ENCODE measurements around the gene ZBTB38.

ZBTB38 gene, protein sequence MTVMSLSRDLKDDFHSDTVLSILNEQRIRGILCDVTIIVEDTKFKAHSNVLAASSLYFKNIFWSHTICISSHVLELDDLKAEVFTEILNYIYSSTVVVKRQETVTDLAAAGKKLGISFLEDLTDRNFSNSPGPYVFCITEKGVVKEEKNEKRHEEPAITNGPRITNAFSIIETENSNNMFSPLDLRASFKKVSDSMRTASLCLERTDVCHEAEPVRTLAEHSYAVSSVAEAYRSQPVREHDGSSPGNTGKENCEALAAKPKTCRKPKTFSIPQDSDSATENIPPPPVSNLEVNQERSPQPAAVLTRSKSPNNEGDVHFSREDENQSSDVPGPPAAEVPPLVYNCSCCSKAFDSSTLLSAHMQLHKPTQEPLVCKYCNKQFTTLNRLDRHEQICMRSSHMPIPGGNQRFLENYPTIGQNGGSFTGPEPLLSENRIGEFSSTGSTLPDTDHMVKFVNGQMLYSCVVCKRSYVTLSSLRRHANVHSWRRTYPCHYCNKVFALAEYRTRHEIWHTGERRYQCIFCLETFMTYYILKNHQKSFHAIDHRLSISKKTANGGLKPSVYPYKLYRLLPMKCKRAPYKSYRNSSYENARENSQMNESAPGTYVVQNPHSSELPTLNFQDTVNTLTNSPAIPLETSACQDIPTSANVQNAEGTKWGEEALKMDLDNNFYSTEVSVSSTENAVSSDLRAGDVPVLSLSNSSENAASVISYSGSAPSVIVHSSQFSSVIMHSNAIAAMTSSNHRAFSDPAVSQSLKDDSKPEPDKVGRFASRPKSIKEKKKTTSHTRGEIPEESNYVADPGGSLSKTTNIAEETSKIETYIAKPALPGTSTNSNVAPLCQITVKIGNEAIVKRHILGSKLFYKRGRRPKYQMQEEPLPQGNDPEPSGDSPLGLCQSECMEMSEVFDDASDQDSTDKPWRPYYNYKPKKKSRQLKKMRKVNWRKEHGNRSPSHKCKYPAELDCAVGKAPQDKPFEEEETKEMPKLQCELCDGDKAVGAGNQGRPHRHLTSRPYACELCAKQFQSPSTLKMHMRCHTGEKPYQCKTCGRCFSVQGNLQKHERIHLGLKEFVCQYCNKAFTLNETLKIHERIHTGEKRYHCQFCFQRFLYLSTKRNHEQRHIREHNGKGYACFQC (N-terminal part only)

DNA sequence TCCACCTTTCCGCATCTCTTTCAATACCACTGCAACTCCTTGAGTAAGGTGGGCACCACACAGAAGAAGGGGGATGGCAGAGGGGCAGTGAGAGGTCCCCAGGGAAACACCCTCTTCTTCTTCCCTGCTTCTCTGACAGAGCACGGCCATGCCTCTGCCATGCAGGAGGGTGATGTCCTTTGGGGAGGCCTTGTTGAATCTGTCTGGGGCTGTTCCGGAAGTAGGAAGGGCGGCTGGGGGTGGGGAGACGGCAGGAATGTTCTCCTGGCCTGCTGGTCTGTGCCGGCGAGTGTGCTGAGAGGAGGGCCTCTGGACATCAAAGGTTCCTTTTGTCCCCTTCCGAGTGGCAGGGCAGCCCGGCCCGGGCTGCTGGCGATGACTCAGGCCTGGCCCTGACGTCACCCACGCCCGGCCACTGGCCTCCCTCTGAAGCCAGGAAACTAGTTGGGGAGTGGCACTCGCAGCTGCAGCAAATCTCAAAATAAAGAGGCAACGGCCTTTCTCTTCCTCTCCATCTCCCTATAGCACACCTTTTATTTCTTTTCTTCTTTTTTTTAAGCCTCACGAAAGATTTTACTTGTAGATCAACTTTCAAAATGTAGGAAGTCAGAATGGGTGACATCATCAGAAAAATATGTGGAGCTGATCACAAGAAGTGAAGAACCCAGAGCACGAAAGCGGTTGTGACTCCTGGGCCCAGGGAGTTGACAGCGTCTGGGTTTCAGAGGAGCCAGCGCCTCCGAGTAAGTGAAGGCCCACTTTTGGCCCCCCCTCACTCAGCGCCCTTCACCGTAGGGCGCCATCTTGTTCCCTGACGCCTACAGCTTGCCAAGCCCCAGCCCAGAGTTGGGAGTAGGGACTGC lies at the start of gene ZBTB38:
TSS of gene ZBTB38 (plus strand) at position 443 of the 863 bp plus-strand sequence. CDS start 73,885 bp downstream, outside the sequence.
- no peak for DNase-seq (ENCODE audit: low read depth in 2 of 2)

DNA sequence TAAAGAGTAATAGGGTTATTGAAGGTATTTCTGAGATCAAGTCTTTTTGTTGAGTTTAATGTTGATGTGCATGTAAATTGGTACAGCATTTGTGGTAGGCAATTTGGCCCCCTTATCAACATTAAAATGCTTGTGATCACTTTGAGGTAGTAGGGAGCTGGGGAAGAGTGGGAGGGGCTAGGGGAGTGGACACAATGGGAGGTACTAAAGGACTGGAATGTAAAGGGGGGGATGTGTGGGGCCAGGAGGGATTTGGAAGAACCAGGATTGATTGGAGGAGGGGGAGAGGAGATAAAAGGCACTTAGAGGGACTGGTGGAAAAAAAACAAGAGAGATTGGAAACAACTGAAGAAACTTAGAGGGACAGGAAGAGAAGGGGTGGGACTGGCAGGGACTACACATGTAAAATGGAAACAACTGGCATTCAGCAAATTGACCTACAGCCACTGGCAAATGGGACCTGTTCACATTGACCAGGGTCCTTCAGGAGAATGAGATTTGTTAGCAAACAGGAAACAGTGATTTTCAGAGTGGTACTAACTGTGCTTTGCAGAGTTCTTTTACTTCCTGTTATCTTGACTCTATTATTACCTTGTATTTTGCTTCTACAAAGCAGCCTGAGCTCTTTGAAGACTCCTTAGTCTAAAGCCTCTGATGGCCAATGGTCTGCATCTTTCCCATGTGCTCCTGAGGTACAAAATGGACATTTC lies 47.8 kb upstream of the ZBTB38 start:
- no peak for DNase-seq (ENCODE audit: low read depth in 2 of 2)

DNA sequence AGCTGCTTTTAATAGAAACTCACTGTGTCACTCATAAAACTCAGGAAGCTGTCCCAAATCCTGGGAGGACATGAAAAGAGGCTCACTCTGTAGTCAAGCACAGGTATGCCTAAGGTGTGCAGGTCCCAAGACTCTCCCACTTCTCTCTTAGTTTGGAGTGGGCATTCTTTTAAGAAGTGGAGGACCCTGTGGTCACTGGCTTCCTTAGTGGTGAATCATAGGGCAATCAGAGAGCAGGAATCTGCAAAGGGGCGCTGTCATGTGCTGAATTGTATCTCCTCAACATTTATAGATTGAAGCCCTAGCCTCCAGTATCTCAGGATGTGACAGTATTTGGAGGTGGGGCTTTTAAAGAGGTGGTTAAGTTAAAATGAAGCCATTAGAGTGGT lies 47.2 kb upstream of the ZBTB38 start:
- DNase-seq (ENCODE audit: low read depth in 2 of 2), result no peak

- no peak for DNase-seq (ENCODE audit: low read depth in 2 of 2)
Observed at GRCh38 chr3:141323936-141324704, 44.2 kb upstream of the ZBTB38 start.

DNA sequence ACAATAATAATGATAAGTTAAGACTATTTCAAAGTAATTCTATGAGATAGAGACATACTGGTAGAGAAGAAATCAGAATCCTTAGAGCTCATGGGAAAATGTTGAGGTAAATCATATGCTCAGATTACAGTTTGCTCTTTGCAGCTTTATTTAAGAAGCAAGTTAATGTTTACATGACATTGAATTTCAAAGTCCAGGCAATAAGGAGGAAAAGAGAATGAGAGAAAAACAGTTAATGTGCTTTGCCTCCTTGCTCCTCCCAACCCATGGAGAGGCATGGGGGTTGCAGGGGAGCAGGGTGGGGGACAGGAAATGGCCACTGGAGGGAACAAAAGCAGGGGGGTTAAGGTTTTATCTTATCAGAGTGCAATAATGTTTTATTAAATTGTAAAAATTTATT lies 42.2 kb upstream of the ZBTB38 start:
- no peak for DNase-seq (ENCODE audit: low read depth in 2 of 2)

DNA sequence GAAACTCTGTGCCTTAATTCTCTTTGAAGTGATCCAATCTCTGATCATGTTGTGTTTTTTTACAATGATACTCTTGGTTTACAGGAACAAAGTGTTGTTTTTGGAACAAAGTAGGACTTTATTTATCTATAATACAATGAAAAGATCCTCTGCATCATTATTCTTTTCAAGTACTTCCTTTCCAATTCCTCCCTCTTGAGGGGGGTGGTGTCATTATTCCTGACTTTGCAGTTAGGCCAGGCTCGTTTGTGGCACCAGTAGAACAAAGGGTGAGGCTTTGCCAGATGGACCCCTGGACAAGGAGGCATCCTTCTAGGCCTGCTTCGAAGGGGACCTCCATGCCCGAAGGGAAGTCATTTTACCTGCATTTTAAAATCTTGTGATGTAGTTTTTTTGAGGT lies 41.7 kb upstream of the ZBTB38 start:
- no peak for DNase-seq (ENCODE audit: low read depth in 2 of 2)

DNA sequence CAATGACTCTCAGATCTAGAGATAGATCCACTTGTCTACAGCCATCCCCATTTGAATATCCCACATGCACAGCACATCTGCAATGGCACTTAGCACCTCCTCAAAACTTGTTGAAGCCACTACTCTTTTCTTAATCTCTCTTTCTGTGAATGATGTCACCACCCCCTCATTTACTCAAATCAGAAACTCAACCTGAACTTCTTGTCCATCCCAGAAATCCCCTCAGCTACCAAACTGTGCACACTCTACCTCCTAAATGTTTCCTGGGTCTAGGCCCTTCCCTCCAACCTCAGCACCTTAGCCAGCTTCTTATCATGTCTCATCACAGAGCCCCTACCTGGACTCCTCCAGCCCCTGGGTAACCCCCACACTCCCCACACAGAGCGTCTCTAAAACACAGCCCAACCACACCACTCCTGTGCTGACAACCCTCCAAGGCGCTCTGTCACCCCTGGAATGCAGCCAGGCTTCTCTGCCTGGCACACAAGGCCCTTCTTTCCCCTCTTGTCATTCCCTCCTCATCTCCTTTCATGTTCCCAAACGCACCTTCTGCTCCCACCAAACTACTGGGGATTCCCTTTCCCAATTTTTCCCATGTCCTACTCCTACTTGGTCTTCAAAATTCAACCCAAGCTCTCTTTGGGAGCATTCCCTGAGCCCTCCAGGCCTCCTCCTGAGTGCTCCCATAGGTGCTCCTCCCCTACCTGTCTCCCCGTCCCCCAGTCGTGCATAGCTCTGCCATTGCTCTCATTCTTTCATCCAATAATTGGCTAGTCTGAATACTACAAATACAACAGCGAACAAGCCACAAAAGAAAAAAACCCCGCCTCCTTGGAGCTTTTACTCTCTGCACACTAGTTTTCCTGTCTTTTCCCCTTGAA lies 39.8 kb upstream of the ZBTB38 start:
- no peak for DNase-seq (ENCODE audit: low read depth in 2 of 2)

- no peak for DNase-seq (ENCODE audit: low read depth in 2 of 2)
Observed at GRCh38 chr3:141330235-141330634, 38.1 kb upstream of the ZBTB38 start.

GRCh38 chr3:141330718-141331376 lies 37.5 kb upstream of the ZBTB38 start:
- DNase-seq (ENCODE audit: low read depth in 2 of 2), result no peak

GRCh38 chr3:141331377-141332318 lies 36.7 kb upstream of the ZBTB38 start:
- no peak for DNase-seq (ENCODE audit: low read depth in 2 of 2)

- no peak for DNase-seq (ENCODE audit: low read depth in 2 of 2)
Observed at GRCh38 chr3:141332416-141332815, 35.9 kb upstream of the ZBTB38 start.

GRCh38 chr3:141333836-141334626 lies 34.3 kb upstream of the ZBTB38 start:
- no peak for DNase-seq (ENCODE audit: low read depth in 2 of 2)

DNA sequence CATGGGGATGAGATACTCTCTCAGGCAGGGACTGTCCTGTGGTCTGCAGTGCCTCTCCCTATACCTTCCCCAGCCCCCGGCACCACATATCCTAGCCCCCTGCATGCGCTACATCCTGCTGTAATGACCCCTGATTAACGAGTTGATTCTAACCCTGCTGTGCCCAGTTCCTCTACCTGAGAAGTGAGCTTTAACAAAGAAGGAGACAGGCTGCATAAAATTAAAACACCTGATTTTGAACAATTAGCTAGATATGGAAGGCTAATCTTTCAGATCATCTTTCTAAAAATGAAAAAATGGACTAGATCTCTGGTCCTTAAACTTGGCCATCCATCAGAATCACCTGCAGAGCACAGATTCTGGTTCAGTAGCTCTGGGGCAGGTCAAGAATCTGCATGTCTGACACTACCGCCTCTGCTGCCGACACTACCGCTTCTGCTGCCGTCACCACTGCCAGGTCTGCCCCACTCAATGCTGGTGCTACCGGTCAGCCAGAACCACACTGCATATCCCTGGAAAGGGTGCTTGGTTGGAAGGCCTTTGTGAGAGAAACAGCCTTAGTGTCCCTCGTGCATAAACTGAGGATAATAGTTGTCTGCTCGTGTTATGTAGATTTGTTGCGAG lies 33.6 kb upstream of the ZBTB38 start:
- DNase-seq (ENCODE audit: low read depth in 2 of 2), result no peak

DNA sequence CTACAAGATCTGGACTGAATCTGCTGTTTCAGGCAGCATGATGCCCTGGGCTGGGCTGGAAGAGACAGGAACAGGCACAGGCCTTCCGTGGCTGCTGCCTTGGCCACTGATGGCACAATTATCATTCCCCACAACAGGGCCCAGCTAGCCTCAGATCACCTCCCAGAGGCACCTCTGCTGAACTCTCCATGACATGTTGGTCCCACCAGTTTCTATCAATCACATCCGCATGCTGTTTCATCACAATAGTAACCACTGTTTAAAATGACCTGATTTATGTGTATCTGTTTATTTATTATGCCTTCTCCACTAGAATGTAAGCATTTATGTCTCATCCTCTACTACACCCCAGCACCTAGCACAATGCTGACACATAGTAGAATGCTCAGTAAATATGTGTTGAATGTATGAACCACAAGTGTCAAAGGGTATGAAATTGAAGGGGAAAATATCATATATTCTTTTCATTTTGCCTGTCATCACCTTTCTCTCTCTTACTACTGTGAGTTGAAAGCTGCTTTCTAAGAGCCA lies 32.7 kb upstream of the ZBTB38 start:
- no peak for DNase-seq (ENCODE audit: low read depth in 2 of 2)

GRCh38 chr3:141336672-141337522 lies 31.4 kb upstream of the ZBTB38 start:
- no peak for DNase-seq (ENCODE audit: low read depth in 2 of 2)

All from stimulated activated CD4-positive, alpha-beta T cell treated with anti-CD3 and anti-CD28 coated beads, Interleukin-15, amount 100 ng/mL, for 48 hours (primary cell).